RWPE2 (cell line): ENCODE results near the gene WDR86.

ENCODE experiments used
- ATAC-seq: fragments of 200-7000 bp; cut with Tn5 transposase; 3 replicates; pipeline ENCODE4 v1.9.1; 2021; ENCODE audit warnings: low read depth
- DNase-seq: peaks from one replicate; pipeline ENCODE4 v3.0.0-alpha.2; 2020; ENCODE audit warnings: low spot score
- H3K27ac ChIP-seq: fragments of 450-650 bp; 2 replicates; pipeline ENCODE4 v1.5.1; 2017; ENCODE audit warnings: mild to moderate bottlenecking; ENCODE audit not compliant: poor library complexity, severe bottlenecking
- H3K27me3 ChIP-seq: fragments of 250-450 bp; sonication (Bioruptor Pico); 2 replicates; pipeline ENCODE4 v1.5.1; 2021; ENCODE audit warnings: mild to moderate bottlenecking, moderate library complexity; ENCODE audit not compliant: insufficient read depth, poor library complexity, severe bottlenecking
- H3K36me3 ChIP-seq: fragments of 250-450 bp; sonication (Bioruptor Pico); 2 replicates; pipeline ENCODE4 v1.5.1; 2020; ENCODE audit warnings: low read depth, mild to moderate bottlenecking, moderate library complexity
- H3K4me1 ChIP-seq: fragments of 250-450 bp; sonication (Bioruptor Pico); 2 replicates; pipeline ENCODE4 v1.5.1; 2021; ENCODE audit warnings: mild to moderate bottlenecking, moderate library complexity; ENCODE audit not compliant: insufficient read depth, poor library complexity, severe bottlenecking
- H3K4me3 ChIP-seq: fragments of 250-450 bp; sonication (Bioruptor Pico); 2 replicates; pipeline ENCODE4 v1.5.1; 2021; ENCODE audit warnings: mild to moderate bottlenecking, moderate library complexity; ENCODE audit not compliant: severe bottlenecking
- H3K9me3 ChIP-seq: fragments of 250-450 bp; sonication (Bioruptor Pico); 2 replicates; pipeline ENCODE4 v1.5.1; 2021; ENCODE audit warnings: mild to moderate bottlenecking, moderate library complexity; ENCODE audit not compliant: severe bottlenecking
- TF ChIP-seq, protein P1 (sequence below): fragments of 450-650 bp; IDR thresholded peaks from one replicate; pipeline ENCODE4 v1.5.1; 2017; ENCODE audit warnings: mild to moderate bottlenecking, moderate library complexity; ENCODE audit not compliant: poor library complexity, severe bottlenecking

The WDR86 gene

DNA sequence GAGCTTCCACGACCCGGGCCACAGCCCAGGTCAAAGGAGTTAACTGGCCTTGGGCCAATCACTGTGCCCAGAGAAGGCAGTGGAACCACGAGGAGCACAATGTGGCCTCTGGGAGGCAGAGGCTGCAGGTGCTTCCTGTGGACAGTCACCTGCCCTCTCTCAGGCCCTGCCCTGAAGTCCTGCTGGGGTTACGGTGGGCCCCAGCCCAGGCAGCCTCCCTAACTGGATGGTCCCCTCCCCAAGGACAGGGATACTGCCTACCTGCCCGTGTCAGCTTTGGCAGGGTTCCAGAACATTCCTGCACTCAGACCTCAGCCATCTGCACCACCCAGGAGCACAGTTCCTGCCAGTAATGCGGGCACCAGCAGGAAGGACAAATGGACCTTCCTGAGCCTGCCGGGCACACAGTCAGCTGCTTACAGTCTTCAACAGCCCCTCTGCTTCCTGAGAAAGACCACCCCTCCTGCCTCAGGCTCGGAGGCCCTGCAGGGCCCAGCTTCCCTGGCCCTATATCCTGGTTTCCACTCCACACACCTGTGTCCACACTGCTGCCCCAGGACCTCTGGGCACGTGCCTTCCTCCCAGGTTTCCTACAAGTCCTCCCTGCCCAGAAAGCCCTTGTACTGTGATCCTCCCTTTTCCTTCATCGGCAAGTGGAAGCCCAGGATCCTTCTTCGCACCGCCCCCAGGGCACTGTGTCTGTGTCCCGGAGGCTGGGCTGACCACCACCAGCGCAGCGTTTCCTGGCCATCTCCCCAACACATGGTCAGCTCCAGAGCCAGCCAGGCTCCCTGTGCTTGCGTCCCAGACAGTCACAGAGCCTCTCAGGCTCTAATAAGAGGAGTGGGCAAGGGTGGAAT is 23.3 kb downstream of the WDR86 start:
- TF ChIP-seq, protein P1, sequence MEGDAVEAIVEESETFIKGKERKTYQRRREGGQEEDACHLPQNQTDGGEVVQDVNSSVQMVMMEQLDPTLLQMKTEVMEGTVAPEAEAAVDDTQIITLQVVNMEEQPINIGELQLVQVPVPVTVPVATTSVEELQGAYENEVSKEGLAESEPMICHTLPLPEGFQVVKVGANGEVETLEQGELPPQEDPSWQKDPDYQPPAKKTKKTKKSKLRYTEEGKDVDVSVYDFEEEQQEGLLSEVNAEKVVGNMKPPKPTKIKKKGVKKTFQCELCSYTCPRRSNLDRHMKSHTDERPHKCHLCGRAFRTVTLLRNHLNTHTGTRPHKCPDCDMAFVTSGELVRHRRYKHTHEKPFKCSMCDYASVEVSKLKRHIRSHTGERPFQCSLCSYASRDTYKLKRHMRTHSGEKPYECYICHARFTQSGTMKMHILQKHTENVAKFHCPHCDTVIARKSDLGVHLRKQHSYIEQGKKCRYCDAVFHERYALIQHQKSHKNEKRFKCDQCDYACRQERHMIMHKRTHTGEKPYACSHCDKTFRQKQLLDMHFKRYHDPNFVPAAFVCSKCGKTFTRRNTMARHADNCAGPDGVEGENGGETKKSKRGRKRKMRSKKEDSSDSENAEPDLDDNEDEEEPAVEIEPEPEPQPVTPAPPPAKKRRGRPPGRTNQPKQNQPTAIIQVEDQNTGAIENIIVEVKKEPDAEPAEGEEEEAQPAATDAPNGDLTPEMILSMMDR, result no peak
- ATAC-seq (peak; percentile 57; the same call in 2 of the 3 replicates), DNase-seq (peak; percentile 51)
- no peak overlapping the region for H3K27ac ChIP-seq
- H3K27me3 ChIP-seq, result peaks cover 11% of the 10 kb centered on the region
- H3K4me3 ChIP-seq, result no peak overlapping the region
- no peaks in the 10 kb centered on the region for H3K4me1 ChIP-seq
- H3K36me3 ChIP-seq, result no peaks in the 10 kb centered on the region
- no peaks in the 10 kb centered on the region for H3K9me3 ChIP-seq

DNA sequence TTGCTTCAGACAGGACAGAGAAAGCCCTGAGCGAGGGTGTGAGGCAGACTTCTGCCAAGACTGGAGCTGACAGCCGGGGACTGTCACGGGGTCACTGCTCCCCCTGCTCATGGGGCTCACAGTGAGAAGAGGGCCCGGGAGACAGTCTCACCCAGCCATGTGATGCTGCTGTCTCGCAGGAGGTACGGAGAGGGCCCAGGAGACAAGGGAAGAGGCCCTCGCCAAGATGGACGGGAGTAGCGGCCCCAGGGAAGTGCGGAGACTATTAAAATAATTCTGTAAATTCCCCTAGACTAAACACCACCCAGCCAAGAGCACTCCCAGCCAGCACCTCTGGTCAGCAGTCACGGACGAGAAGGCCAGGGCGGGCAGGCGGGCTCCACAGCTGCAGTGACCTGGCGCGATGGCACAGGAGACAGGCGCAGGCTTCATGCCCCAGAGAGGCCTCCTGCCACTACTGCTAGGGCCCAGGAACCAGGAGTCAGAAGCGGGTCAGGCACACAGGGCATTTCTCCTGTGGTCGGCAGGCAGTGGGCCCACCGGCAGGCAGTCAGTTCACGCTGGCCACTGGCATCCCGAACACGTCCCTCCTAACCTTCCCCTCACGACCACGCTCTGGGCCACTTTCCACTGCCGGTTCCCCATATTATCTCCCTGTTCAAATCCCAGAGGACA is 24.1 kb downstream of the WDR86 start:
- no peak for ATAC-seq
- H3K36me3 ChIP-seq, result no peaks in the 10 kb centered on the region
- H3K27ac ChIP-seq, result no peak overlapping the region
- peak; percentile 57 for DNase-seq
- peaks cover 12% of the 10 kb centered on the region for H3K27me3 ChIP-seq
- H3K4me1 ChIP-seq, result no peaks in the 10 kb centered on the region
- TF ChIP-seq, protein P1, result no peak
- H3K4me3 ChIP-seq, result no peak overlapping the region
- no peaks in the 10 kb centered on the region for H3K9me3 ChIP-seq

DNA sequence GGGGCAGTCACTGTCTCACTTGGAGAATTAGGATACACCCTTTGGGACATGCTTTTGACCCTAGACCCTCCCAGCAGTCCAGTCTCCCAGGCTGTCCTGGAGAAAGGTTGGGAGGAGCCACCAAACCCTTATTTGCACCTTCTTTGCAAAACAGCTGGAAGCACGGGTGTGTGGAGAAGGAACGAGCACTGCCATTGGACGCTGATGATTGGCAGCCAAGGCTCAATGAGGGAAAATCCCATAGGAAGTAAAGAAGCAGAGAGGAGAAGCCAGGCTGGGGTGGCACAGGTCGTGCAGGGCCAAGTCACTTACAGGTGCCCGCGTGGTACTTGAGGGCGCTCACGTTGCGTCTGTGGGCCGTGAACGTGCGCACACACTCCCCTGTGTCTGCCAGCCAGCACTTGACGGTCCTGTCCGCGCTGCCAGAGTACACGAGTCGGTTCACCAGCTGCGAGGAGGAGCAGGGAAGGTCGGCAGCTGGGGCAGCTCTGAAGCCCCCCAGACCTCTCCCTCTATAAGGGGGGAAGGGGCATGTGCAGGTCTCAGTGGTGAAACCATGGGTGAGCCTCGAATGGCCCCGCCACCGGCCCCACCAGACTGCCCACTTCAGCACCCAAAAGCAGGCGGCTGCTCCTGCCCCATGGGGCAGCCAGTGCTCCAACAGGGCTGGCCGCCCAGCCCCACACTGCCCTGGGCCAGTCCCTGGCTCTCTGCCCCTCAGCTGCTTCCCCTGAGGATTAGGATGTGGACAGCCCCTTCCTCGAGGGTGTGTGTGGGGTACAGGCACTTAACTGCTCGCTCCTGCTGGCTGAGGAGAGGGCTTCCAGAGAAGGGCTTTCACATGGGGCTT is 24.8 kb downstream of the WDR86 start:
- no peak overlapping the region for H3K4me3 ChIP-seq
- H3K4me1 ChIP-seq, result no peaks in the 10 kb centered on the region
- H3K27ac ChIP-seq, result no peak overlapping the region
- TF ChIP-seq, protein P1, result no peak
- DNase-seq (no peak), ATAC-seq (no peak)
- peaks cover 12% of the 10 kb centered on the region for H3K27me3 ChIP-seq
- no peaks in the 10 kb centered on the region for H3K9me3 ChIP-seq
- H3K36me3 ChIP-seq, result no peaks in the 10 kb centered on the region

DNA sequence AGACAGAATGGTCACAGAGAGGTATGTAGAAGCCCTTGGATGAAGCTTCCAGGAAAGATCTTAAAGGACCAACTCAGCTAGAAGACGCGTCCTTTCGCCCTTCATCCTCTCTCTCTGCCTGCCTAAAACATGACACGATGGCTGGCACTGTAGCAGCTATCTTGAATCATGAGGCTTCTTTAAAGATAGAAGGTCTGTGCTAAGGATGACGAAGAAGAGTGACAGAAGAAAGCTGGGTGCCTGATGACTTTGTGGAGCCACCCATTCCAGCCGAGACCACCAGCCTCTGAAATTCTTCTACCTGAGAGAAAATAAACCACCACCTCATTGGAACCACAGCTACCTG is 25.5 kb downstream of the WDR86 start:
- DNase-seq (no peak), ATAC-seq (no peak)
- Histone ChIP-seq H3K4me3 (no peak overlapping the region), H3K4me1 (no peaks in the 10 kb centered on the region), H3K27ac (no peak overlapping the region), H3K27me3 (peaks cover 12% of the 10 kb centered on the region), H3K36me3 (no peaks in the 10 kb centered on the region), H3K9me3 (no peaks in the 10 kb centered on the region)
- TF ChIP-seq, protein P1, result no peak
